H1 (cell line): Measurements from ENCODE around the gene MATN1.

Experiments used
- CREB1 ChIP-seq: IDR thresholded peaks from 2 replicates; pipeline ENCODE4 v1.6.1; 2012; ENCODE audit warnings: inconsistent platforms
- JUND ChIP-seq: IDR thresholded peaks from 2 replicates; pipeline ENCODE4 v1.6.1; 2011; ENCODE audit warnings: mild to moderate bottlenecking, improper control_type of control experiment, low read length
- POU5F1 ChIP-seq: IDR thresholded peaks from 2 replicates; pipeline ENCODE4 v1.6.1; 2011; ENCODE audit warnings: low read depth, mild to moderate bottlenecking, low read length, moderate library complexity
- SP1 ChIP-seq: IDR thresholded peaks from 2 replicates; pipeline ENCODE4 v1.6.1; 2011; ENCODE audit warnings: low read depth, low read length
- TAF1 ChIP-seq: IDR thresholded peaks from 2 replicates; pipeline ENCODE4 v1.6.1; 2011; ENCODE audit warnings: mild to moderate bottlenecking, low read depth, low read length
- TCF12 ChIP-seq: IDR thresholded peaks from 2 replicates; pipeline ENCODE4 v1.6.1; 2011; ENCODE audit warnings: low read depth, mild to moderate bottlenecking, low read length
- TF ChIP-seq, protein P1 (sequence below), 3 experiments: IDR thresholded peaks; 1 replicate in 2 of 3; 2 replicates in 1 of 3; pipeline versions ENCODE4 v1.5.1 to v1.6.1; 2011; ENCODE audit warnings: low read length in 3 of 3, mild to moderate bottlenecking in 3 of 3, inconsistent platforms in 2 of 3, low read depth in 1 of 3, moderate library complexity in 1 of 3; ENCODE audit not compliant: insufficient read depth in 1 of 3; ENCODE audit errors: control extremely low read depth in 1 of 3
- TF ChIP-seq, protein P2 (sequence below): IDR thresholded peaks from 2 replicates; pipeline ENCODE4 v1.6.1; 2012; ENCODE audit warnings: inconsistent platforms

DNA sequence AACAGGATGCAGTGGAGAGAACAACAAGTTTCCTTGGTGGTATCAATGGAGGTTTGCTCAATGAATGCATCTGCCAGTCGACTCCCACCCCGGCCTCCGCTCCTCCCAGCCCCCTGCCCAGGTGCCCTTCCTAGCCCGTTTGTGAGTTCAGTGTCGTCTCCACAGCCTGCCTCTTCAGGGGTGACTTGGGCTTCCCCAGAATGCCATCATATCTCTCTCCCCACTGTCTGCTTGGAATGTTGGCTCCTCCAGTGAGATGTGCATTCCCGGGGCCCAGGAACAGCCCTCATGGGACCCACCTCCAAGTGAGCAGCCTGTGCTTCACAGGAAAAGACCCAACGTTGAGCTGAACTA, 30.5 kb downstream of the MATN1 start:
- TF ChIP-seq, protein P1, sequence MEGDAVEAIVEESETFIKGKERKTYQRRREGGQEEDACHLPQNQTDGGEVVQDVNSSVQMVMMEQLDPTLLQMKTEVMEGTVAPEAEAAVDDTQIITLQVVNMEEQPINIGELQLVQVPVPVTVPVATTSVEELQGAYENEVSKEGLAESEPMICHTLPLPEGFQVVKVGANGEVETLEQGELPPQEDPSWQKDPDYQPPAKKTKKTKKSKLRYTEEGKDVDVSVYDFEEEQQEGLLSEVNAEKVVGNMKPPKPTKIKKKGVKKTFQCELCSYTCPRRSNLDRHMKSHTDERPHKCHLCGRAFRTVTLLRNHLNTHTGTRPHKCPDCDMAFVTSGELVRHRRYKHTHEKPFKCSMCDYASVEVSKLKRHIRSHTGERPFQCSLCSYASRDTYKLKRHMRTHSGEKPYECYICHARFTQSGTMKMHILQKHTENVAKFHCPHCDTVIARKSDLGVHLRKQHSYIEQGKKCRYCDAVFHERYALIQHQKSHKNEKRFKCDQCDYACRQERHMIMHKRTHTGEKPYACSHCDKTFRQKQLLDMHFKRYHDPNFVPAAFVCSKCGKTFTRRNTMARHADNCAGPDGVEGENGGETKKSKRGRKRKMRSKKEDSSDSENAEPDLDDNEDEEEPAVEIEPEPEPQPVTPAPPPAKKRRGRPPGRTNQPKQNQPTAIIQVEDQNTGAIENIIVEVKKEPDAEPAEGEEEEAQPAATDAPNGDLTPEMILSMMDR (IDR thresholded peaks at IDR 0.05; ENCODE audit: control extremely low read depth in 1 of 3, insufficient read depth in 1 of 3, low read depth in 1 of 3, low read length in 3 of 3) = no peak
- TF ChIP-seq, protein P2, sequence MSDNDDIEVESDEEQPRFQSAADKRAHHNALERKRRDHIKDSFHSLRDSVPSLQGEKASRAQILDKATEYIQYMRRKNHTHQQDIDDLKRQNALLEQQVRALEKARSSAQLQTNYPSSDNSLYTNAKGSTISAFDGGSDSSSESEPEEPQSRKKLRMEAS = no peak
- TF ChIP-seq POU5F1 (no peak), CREB1 (no peak), SP1 (no peak), TAF1 (no peak), JUND (no peak), TCF12 (no peak)
